MM.1S (cell line): ENCODE measurements around the gene RASAL2.

Experiments
- EZH2 ChIP-seq: fragments of 300-600 bp; sonication (generic); optimal IDR thresholded peaks from 2 replicates; pipeline ENCODE3; 2017; ENCODE audit warnings: low read depth, mild to moderate bottlenecking, antibody characterized with exemption, low read length, mixed read lengths
- TF ChIP-seq, protein P1 (sequence below): fragments of 300-600 bp; sonication (generic); IDR thresholded peaks from 2 replicates; pipeline ENCODE4 v1.5.1; 2016; ENCODE audit warnings: antibody characterized with exemption, low read length, mixed read lengths

DNA sequence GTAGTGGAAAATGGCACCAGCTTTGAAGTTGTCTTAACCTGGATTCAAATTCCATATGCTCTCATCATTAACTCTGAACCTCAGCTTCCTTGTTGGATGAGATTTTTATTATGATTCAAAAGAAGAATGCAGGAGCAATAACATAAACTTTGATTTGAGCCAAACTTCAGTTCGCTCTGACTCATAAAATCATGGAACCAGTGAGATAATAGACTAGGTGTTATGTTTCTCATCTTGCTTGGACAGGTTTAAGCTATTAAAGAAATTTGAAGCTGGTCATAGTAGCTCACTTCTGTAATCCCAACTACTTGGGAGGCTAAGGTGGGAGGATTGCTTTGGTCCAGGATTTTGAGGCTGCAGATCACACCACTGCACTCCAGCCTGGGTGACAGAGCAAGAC, 230.1 kb downstream of the RASAL2 start:
- TF ChIP-seq, protein P1, sequence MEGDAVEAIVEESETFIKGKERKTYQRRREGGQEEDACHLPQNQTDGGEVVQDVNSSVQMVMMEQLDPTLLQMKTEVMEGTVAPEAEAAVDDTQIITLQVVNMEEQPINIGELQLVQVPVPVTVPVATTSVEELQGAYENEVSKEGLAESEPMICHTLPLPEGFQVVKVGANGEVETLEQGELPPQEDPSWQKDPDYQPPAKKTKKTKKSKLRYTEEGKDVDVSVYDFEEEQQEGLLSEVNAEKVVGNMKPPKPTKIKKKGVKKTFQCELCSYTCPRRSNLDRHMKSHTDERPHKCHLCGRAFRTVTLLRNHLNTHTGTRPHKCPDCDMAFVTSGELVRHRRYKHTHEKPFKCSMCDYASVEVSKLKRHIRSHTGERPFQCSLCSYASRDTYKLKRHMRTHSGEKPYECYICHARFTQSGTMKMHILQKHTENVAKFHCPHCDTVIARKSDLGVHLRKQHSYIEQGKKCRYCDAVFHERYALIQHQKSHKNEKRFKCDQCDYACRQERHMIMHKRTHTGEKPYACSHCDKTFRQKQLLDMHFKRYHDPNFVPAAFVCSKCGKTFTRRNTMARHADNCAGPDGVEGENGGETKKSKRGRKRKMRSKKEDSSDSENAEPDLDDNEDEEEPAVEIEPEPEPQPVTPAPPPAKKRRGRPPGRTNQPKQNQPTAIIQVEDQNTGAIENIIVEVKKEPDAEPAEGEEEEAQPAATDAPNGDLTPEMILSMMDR: no peak
- TF ChIP-seq EZH2: no peak
